IPS-18a (cell line): ENCODE results near the gene SPARCL1.
A peak's percentile ranks its signal among the peaks of the same experiment; 100 is the strongest.

Experiments
- H3K27ac ChIP-seq: one replicate; pipeline ENCODE4 v1.5.1; 2013; ENCODE audit warnings: low read length
- H3K27me3 ChIP-seq: one replicate; pipeline ENCODE4 v1.6.1; 2013; ENCODE audit warnings: mild to moderate bottlenecking, low read length; ENCODE audit not compliant: control insufficient read depth, insufficient read depth
- H3K36me3 ChIP-seq: one replicate; pipeline ENCODE4 v1.6.1; 2013; ENCODE audit warnings: low read depth, low read length; ENCODE audit not compliant: control insufficient read depth
- H3K4me1 ChIP-seq: one replicate; pipeline ENCODE4 v1.6.1; 2013; ENCODE audit warnings: low read depth, low read length; ENCODE audit not compliant: control insufficient read depth
- H3K4me3 ChIP-seq: one replicate; pipeline ENCODE4 v1.5.1; 2013; ENCODE audit warnings: low read length
- H3K9ac ChIP-seq: one replicate; pipeline ENCODE4 v1.6.1; 2013; ENCODE audit warnings: mild to moderate bottlenecking, low read length, moderate library complexity
- H3K9me3 ChIP-seq: one replicate; pipeline ENCODE4 v1.6.1; 2013; ENCODE audit warnings: low read depth, low read length; ENCODE audit not compliant: control insufficient read depth

SPARCL1 gene

GRCh38 chr4:87532907-87533306, 3.7 kb upstream of the SPARCL1 start:
- Histone ChIP-seq H3K9ac (no peak overlapping the region), H3K27ac (no peak overlapping the region), H3K9me3 (no peaks in the 10 kb centered on the region), H3K27me3 (no peaks in the 10 kb centered on the region), H3K4me1 (peaks cover 23% of the 10 kb centered on the region), H3K36me3 (no peaks in the 10 kb centered on the region), H3K4me3 (no peak overlapping the region)

GRCh38 chr4:87532109-87532508, 2.9 kb upstream of the SPARCL1 start:
- H3K9ac ChIP-seq = no peak overlapping the region
- H3K4me3 ChIP-seq = no peak overlapping the region
- peaks cover 30% of the 10 kb centered on the region for H3K4me1 ChIP-seq
- H3K36me3 ChIP-seq = no peaks in the 10 kb centered on the region
- no peak overlapping the region for H3K27ac ChIP-seq
- no peaks in the 10 kb centered on the region for H3K27me3 ChIP-seq
- no peaks in the 10 kb centered on the region for H3K9me3 ChIP-seq

- Histone ChIP-seq H3K4me1 (peaks cover 30% of the 10 kb centered on the region), H3K27ac (no peak overlapping the region), H3K4me3 (no peak overlapping the region), H3K9ac (no peak overlapping the region), H3K9me3 (no peaks in the 10 kb centered on the region), H3K36me3 (no peaks in the 10 kb centered on the region), H3K27me3 (no peaks in the 10 kb centered on the region)
These were observed 2.4 kb upstream of the SPARCL1 start for GRCh38 chr4:87531621-87532020.

GRCh38 chr4:87530868-87531267, 1.7 kb upstream of the SPARCL1 start:
- no peaks in the 10 kb centered on the region for H3K27me3 ChIP-seq
- peaks cover 36% of the 10 kb centered on the region for H3K4me1 ChIP-seq
- no peaks in the 10 kb centered on the region for H3K9me3 ChIP-seq
- H3K36me3 ChIP-seq = no peaks in the 10 kb centered on the region
- H3K9ac ChIP-seq = no peak overlapping the region
- no peak overlapping the region for H3K27ac ChIP-seq
- no peak overlapping the region for H3K4me3 ChIP-seq

- Histone ChIP-seq H3K36me3 (no peaks in the 10 kb centered on the region), H3K9ac (no peak overlapping the region), H3K27ac (no peak overlapping the region), H3K4me3 (no peak overlapping the region), H3K9me3 (no peaks in the 10 kb centered on the region), H3K27me3 (no peaks in the 10 kb centered on the region), H3K4me1 (peaks cover 43% of the 10 kb centered on the region)
These were observed 1.1 kb upstream of the SPARCL1 start for GRCh38 chr4:87530229-87530628.

- H3K9ac ChIP-seq = no peak overlapping the region
- H3K9me3 ChIP-seq = no peaks in the 10 kb centered on the region
- H3K27ac ChIP-seq = no peak overlapping the region
- H3K4me3 ChIP-seq = peak overlapping the region; percentile 4
- H3K36me3 ChIP-seq = no peaks in the 10 kb centered on the region
- peaks cover under 1% of the 10 kb centered on the region for H3K27me3 ChIP-seq
- H3K4me1 ChIP-seq = peaks cover 43% of the 10 kb centered on the region
These were observed 1.6 kb downstream of the SPARCL1 start for GRCh38 chr4:87527431-87528220.

GRCh38 chr4:87525636-87526295, 3.4 kb downstream of the SPARCL1 start:
- Histone ChIP-seq H3K9me3 (no peaks in the 10 kb centered on the region), H3K27me3 (peaks cover 14% of the 10 kb centered on the region), H3K36me3 (no peaks in the 10 kb centered on the region), H3K4me3 (no peak overlapping the region), H3K27ac (peak overlapping the region; percentile 56), H3K4me1 (peaks cover 41% of the 10 kb centered on the region), H3K9ac (peak overlapping the region; percentile 10)

GRCh38 chr4:87524456-87524855, 4.7 kb downstream of the SPARCL1 start:
- Histone ChIP-seq H3K9me3 (no peaks in the 10 kb centered on the region), H3K27me3 (peaks cover 18% of the 10 kb centered on the region), H3K4me3 (no peak overlapping the region), H3K9ac (no peak overlapping the region), H3K27ac (no peak overlapping the region), H3K36me3 (no peaks in the 10 kb centered on the region), H3K4me1 (peaks cover 40% of the 10 kb centered on the region)

- H3K36me3 ChIP-seq = no peaks in the 10 kb centered on the region
- H3K9me3 ChIP-seq = no peaks in the 10 kb centered on the region
- H3K4me3 ChIP-seq = no peak overlapping the region
- H3K27ac ChIP-seq = no peak overlapping the region
- H3K27me3 ChIP-seq = peaks cover 26% of the 10 kb centered on the region
- no peak overlapping the region for H3K9ac ChIP-seq
- peaks cover 29% of the 10 kb centered on the region for H3K4me1 ChIP-seq
These were observed 5.9 kb downstream of the SPARCL1 start for GRCh38 chr4:87523307-87523706.

- Histone ChIP-seq H3K27ac (no peak overlapping the region), H3K9ac (no peak overlapping the region)
These were observed 7.3 kb downstream of the SPARCL1 start for GRCh38 chr4:87521757-87522374.

GRCh38 chr4:87521319-87521718, 7.9 kb downstream of the SPARCL1 start:
- H3K9me3 ChIP-seq = no peaks in the 10 kb centered on the region
- H3K36me3 ChIP-seq = no peaks in the 10 kb centered on the region
- H3K4me1 ChIP-seq = peaks cover 16% of the 10 kb centered on the region
- H3K9ac ChIP-seq = no peak overlapping the region
- H3K4me3 ChIP-seq = no peak overlapping the region
- peaks cover 30% of the 10 kb centered on the region for H3K27me3 ChIP-seq
- H3K27ac ChIP-seq = no peak overlapping the region

More at GRCh38 chr4:87521757-87522374, 7.3 kb downstream of the SPARCL1 start:
- H3K27me3 ChIP-seq = peaks cover 30% of the 10 kb centered on the region
- H3K4me3 ChIP-seq = no peak overlapping the region
- no peaks in the 10 kb centered on the region for H3K9me3 ChIP-seq
- no peaks in the 10 kb centered on the region for H3K36me3 ChIP-seq
- H3K4me1 ChIP-seq = peaks cover 18% of the 10 kb centered on the region
